ENCODE measurements around the gene PARP8.
"Not testable (repeated sequence)": the region's sequence is repeated elsewhere in the genome, so short reads cannot be mapped to it uniquely, and the experiment has no call there.

The PARP8 gene

GRCh38 chr5:50727149-50727496 lies 60.7 kb downstream of the PARP8 start:
- no peak for DNase-seq (ENCODE audit: low spot score)

GRCh38 chr5:50727845-50728244 lies 61.4 kb downstream of the PARP8 start:
- DNase-seq (ENCODE audit: low spot score): no peak

- no peak for DNase-seq (ENCODE audit: low spot score)
Observed at GRCh38 chr5:50730336-50730735, 63.9 kb downstream of the PARP8 start.

- no peak for DNase-seq (ENCODE audit: low spot score)
Observed at GRCh38 chr5:50730841-50731240, 64.4 kb downstream of the PARP8 start.

- DNase-seq (ENCODE audit: low spot score): no peak
Observed at GRCh38 chr5:50733741-50734140, 67.3 kb downstream of the PARP8 start.

- no peak for DNase-seq (ENCODE audit: low spot score)
Observed at GRCh38 chr5:50738864-50739263, 72.4 kb downstream of the PARP8 start.

GRCh38 chr5:50740832-50741231 lies 74.4 kb downstream of the PARP8 start:
- no peak for DNase-seq (ENCODE audit: low spot score)

GRCh38 chr5:50744776-50745175 lies 78.3 kb downstream of the PARP8 start:
- no peak for DNase-seq (ENCODE audit: low spot score)

GRCh38 chr5:50745221-50745910 lies 78.9 kb downstream of the PARP8 start:
- DNase-seq (ENCODE audit: low spot score): no peak

- no peak for DNase-seq (ENCODE audit: low spot score)
Observed at GRCh38 chr5:50749181-50749580, 82.7 kb downstream of the PARP8 start.

- DNase-seq (ENCODE audit: low spot score): no peak
Observed at GRCh38 chr5:50749873-50750272, 83.4 kb downstream of the PARP8 start.

- peak; percentile 79 for DNase-seq (ENCODE audit: low spot score)
Observed at GRCh38 chr5:50751064-50751657, 84.7 kb downstream of the PARP8 start.

GRCh38 chr5:50752800-50753199 lies 86.4 kb downstream of the PARP8 start:
- DNase-seq (ENCODE audit: low spot score): no peak

- DNase-seq (ENCODE audit: low spot score): no peak
Observed at GRCh38 chr5:50759526-50760270, 93.3 kb downstream of the PARP8 start.

- DNase-seq (ENCODE audit: low spot score): no peak
Observed at GRCh38 chr5:50763351-50763750, 96.9 kb downstream of the PARP8 start.

- DNase-seq (ENCODE audit: low spot score): no peak
Observed at GRCh38 chr5:50763846-50764245, 97.4 kb downstream of the PARP8 start.

GRCh38 chr5:50766042-50766441 lies 99.6 kb downstream of the PARP8 start:
- no peak for DNase-seq (ENCODE audit: low spot score)

- no peak for DNase-seq (ENCODE audit: low spot score)
Observed at GRCh38 chr5:50766462-50766861, 100.0 kb downstream of the PARP8 start.

GRCh38 chr5:50766967-50767366 lies 100.5 kb downstream of the PARP8 start:
- DNase-seq (ENCODE audit: low spot score): no peak

- DNase-seq (ENCODE audit: low spot score): no peak
Observed at GRCh38 chr5:50767588-50767987, 101.2 kb downstream of the PARP8 start.

GRCh38 chr5:50768634-50769033 lies 102.2 kb downstream of the PARP8 start:
- DNase-seq (ENCODE audit: low spot score): no peak

GRCh38 chr5:50770441-50770840 lies 104.0 kb downstream of the PARP8 start:
- no peak for DNase-seq (ENCODE audit: low spot score)

GRCh38 chr5:50774446-50775175 lies 108.2 kb downstream of the PARP8 start:
- DNase-seq (ENCODE audit: low spot score): not testable (repeated sequence)

Measured in RKO (cell line).